ENCODE measurements around the gene MYO1E.

The MYO1E gene

GRCh38 chr15:59326856-59327255 lies 45.8 kb downstream of the MYO1E start:
- no peak for TF ChIP-seq CTCF (IDR thresholded peaks at IDR 0.05; ENCODE audit: low read depth, low read length, missing control alignments)
- DNase-seq (ENCODE audit: extremely low read depth, low read depth) = no peak
- H3K4me3 ChIP-seq (replicated peaks; ENCODE audit: low read depth, low read length) = no peak overlapping the region

GRCh38 chr15:59322056-59322759 lies 50.5 kb downstream of the MYO1E start:
- no peak overlapping the region for H3K4me3 ChIP-seq (replicated peaks; ENCODE audit: low read depth, low read length)
- TF ChIP-seq CTCF (IDR thresholded peaks at IDR 0.05; ENCODE audit: low read depth, low read length, missing control alignments) = no peak
- DNase-seq (ENCODE audit: extremely low read depth, low read depth) = no peak

GRCh38 chr15:59321000-59321689 lies 51.5 kb downstream of the MYO1E start:
- H3K4me3 ChIP-seq (replicated peaks; ENCODE audit: low read depth, low read length) = no peak overlapping the region
- DNase-seq (ENCODE audit: extremely low read depth, low read depth) = no peak
- TF ChIP-seq CTCF (IDR thresholded peaks at IDR 0.05; ENCODE audit: low read depth, low read length, missing control alignments) = no peak

- H3K4me3 ChIP-seq (replicated peaks; ENCODE audit: low read depth, low read length) = no peak overlapping the region
- no peak for DNase-seq (ENCODE audit: extremely low read depth, low read depth)
- no peak for TF ChIP-seq CTCF (IDR thresholded peaks at IDR 0.05; ENCODE audit: low read depth, low read length, missing control alignments)
Measured at GRCh38 chr15:59317211-59317610, 55.5 kb downstream of the MYO1E start.

GRCh38 chr15:59315914-59316451 lies 56.7 kb downstream of the MYO1E start:
- no peak for DNase-seq (ENCODE audit: extremely low read depth, low read depth)
- TF ChIP-seq CTCF (IDR thresholded peaks at IDR 0.05; ENCODE audit: low read depth, low read length, missing control alignments) = no peak
- no peak overlapping the region for H3K4me3 ChIP-seq (replicated peaks; ENCODE audit: low read depth, low read length)

GRCh38 chr15:59313641-59314332 lies 58.9 kb downstream of the MYO1E start:
- DNase-seq (ENCODE audit: extremely low read depth, low read depth) = no peak
- TF ChIP-seq CTCF (IDR thresholded peaks at IDR 0.05; ENCODE audit: low read depth, low read length, missing control alignments) = no peak
- H3K4me3 ChIP-seq (replicated peaks; ENCODE audit: low read depth, low read length) = no peak overlapping the region
